ENCODE measurements around the gene MST1.
A peak's percentile ranks its signal among the peaks of the same experiment; 100 is the strongest.

GRCh38 chr3:49673715-49674496, 15.4 kb downstream of the MST1 start, which contains the start of gene APEH:
- peak in 1 of 5 experiments; percentile 23 for TF ChIP-seq CTCF (IDR thresholded peaks at IDR 0.05)
- TF ChIP-seq POLR2AphosphoS5 (IDR thresholded peaks at IDR 0.05), result peak; percentile 74 to 96 (median 91)
- no peak for TF ChIP-seq EP300 (IDR thresholded peaks at IDR 0.05; ENCODE audit: low read depth)

All from transverse colon (tissue), 4 donors.